ENCODE results near the gene MAB21L4.

MAB21L4 gene

DNA sequence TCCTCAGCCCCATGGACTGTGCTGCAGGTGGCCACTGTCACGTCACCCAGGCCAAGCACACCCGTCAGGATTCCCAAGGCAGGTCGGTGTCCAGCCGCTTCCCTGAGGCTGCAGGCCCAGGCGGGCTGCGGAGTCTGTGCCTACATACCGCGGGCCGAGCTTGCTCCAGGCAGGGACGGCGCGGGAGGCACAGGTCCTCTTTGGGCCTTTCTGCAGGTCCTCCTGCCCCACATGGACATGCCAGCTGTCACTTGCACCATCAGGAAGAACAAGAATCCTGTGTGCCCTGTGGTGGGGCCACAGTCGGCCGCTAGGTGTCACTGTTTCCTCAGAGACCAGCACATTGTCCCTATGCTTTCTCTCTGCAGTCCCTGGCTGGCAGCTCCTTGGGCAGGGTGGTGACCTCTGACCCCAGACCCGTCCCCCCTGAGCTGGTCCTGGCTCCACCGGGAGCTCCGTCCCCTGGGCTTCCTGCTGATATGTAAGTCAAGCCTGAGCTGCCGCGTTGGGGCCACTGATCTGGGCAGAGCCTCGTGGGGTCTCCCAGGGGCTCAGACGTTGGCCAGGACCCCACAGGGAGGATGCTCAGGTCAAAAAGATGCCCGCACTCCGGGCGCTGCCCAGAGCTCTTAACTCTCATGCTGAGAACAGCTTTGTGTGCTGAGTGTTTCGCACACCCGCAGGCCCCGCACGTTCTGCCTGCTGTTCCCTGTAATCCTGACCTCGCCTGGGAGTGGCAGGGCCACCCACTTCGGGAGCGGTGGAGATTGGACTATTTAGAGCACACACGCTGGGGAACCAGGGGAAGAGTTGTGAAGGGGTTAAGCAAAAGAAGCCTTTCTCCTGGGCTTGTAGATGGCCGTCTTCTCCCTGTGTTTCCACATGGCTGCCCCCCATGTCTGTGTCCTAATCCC, 44.6 kb downstream of the MAB21L4 start:
- DNase-seq (ENCODE audit: low spot score): peak; percentile 60
- Histone ChIP-seq H3K27ac (ENCODE audit: poor library complexity, severe bottlenecking) (no peak overlapping the region), H3K9me3 (ENCODE audit: severe bottlenecking) (no peaks in the 10 kb centered on the region), H3K4me1 (ENCODE audit: insufficient read depth, poor library complexity, severe bottlenecking) (no peaks in the 10 kb centered on the region), H3K27me3 (ENCODE audit: insufficient read depth, poor library complexity, severe bottlenecking) (no peaks in the 10 kb centered on the region), H3K36me3 (ENCODE audit: low read depth) (no peaks in the 10 kb centered on the region), H3K4me3 (ENCODE audit: severe bottlenecking) (no peak overlapping the region)
- ATAC-seq (ENCODE audit: low read depth): peak; percentile 91
- TF ChIP-seq, protein P1, sequence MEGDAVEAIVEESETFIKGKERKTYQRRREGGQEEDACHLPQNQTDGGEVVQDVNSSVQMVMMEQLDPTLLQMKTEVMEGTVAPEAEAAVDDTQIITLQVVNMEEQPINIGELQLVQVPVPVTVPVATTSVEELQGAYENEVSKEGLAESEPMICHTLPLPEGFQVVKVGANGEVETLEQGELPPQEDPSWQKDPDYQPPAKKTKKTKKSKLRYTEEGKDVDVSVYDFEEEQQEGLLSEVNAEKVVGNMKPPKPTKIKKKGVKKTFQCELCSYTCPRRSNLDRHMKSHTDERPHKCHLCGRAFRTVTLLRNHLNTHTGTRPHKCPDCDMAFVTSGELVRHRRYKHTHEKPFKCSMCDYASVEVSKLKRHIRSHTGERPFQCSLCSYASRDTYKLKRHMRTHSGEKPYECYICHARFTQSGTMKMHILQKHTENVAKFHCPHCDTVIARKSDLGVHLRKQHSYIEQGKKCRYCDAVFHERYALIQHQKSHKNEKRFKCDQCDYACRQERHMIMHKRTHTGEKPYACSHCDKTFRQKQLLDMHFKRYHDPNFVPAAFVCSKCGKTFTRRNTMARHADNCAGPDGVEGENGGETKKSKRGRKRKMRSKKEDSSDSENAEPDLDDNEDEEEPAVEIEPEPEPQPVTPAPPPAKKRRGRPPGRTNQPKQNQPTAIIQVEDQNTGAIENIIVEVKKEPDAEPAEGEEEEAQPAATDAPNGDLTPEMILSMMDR (IDR thresholded peaks at IDR 0.05; ENCODE audit: poor library complexity, severe bottlenecking): peak; percentile 87

DNA sequence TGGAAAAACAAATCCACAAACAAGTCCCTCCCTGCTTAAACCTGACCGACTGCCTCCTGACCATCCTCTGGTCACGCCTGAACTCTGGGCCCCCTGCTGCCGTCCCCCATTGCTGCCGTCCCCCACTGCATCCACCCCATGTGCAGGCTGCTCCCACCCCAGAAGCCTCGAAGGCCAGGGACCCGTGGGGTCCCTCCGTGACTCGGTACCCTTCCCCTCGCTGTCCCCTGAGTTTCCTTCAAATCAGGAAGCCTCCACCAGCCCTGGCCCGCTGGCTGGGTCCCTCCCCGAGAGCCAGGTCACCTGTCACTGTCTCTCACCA, 45.2 kb downstream of the MAB21L4 start:
- H3K36me3 ChIP-seq (ENCODE audit: low read depth): no peaks in the 10 kb centered on the region
- TF ChIP-seq, protein P1 (IDR thresholded peaks at IDR 0.05; ENCODE audit: poor library complexity, severe bottlenecking): no peak
- no peaks in the 10 kb centered on the region for H3K4me1 ChIP-seq (ENCODE audit: insufficient read depth, poor library complexity, severe bottlenecking)
- no peaks in the 10 kb centered on the region for H3K9me3 ChIP-seq (ENCODE audit: severe bottlenecking)
- no peaks in the 10 kb centered on the region for H3K27me3 ChIP-seq (ENCODE audit: insufficient read depth, poor library complexity, severe bottlenecking)
- DNase-seq (ENCODE audit: low spot score): no peak
- no peak for ATAC-seq (ENCODE audit: low read depth)
- no peak overlapping the region for H3K27ac ChIP-seq (ENCODE audit: poor library complexity, severe bottlenecking)
- H3K4me3 ChIP-seq (ENCODE audit: severe bottlenecking): no peak overlapping the region

DNA sequence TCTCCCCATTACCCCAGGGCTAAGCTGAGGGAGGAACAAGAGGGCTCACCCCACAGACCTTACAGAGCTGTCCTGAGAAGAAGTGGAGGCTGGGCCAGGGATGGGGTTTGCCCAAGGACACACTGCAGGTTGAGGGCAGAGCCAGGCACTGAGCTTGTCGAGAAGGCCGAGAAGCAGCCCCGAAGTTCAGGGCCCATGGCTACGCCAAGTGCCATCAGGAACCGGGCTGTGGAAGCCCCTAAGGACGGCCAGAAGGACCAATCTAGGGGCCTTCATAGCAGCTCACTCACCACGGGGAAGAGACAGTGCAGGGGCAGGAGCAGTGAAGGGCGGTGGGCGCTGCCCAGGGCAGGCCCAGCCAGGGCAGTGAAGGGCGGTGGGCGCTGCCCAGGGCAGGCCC, 45.9 kb downstream of the MAB21L4 start:
- Histone ChIP-seq H3K9me3 (ENCODE audit: severe bottlenecking) (no peaks in the 10 kb centered on the region), H3K27me3 (ENCODE audit: insufficient read depth, poor library complexity, severe bottlenecking) (no peaks in the 10 kb centered on the region), H3K36me3 (ENCODE audit: low read depth) (no peaks in the 10 kb centered on the region), H3K4me1 (ENCODE audit: insufficient read depth, poor library complexity, severe bottlenecking) (no peaks in the 10 kb centered on the region), H3K27ac (ENCODE audit: poor library complexity, severe bottlenecking) (no peak overlapping the region), H3K4me3 (ENCODE audit: severe bottlenecking) (no peak overlapping the region)
- DNase-seq (ENCODE audit: low spot score) (no peak), ATAC-seq (ENCODE audit: low read depth) (no peak)
- TF ChIP-seq, protein P1 (IDR thresholded peaks at IDR 0.05; ENCODE audit: poor library complexity, severe bottlenecking): no peak

DNA sequence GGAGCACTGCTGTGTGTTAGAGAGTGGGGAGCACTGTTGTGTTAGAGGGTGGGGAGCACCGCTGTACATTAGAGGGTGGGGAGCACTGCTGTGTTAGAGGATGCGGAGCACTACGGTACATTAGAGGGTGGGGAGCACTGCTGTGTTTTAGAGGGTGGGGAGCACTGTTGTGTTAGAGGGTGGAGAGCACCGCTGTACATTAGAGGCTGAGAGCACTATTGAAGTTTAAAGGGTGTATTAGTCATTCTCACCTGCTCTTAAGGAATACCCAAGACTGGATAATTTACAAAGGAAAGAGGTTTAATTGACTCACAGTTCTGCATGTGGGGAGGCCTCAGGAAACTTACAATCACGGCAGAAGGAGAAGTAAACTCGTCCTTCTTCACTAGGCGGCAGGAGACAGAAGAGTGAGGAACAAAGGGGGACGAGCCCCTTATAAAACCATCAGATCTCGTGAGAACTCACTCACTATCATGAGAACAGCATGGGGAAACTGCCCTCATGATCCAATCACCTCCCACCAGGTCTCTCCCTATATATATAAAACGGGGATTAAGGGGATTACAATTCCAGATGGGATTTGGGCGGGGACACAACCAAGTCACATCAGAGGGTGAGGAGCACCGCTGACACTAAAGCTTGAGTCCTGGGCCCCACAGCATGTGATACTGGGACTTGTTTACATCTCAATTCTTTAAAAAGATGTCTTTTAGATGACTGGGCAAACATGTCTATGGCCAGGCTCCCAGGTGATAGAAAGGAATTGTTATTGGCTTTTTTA, 46.9 kb downstream of the MAB21L4 start:
- Histone ChIP-seq H3K9me3 (ENCODE audit: severe bottlenecking) (no peaks in the 10 kb centered on the region), H3K4me3 (ENCODE audit: severe bottlenecking) (no peak overlapping the region), H3K36me3 (ENCODE audit: low read depth) (no peaks in the 10 kb centered on the region), H3K27me3 (ENCODE audit: insufficient read depth, poor library complexity, severe bottlenecking) (no peaks in the 10 kb centered on the region), H3K27ac (ENCODE audit: poor library complexity, severe bottlenecking) (no peak overlapping the region), H3K4me1 (ENCODE audit: insufficient read depth, poor library complexity, severe bottlenecking) (no peaks in the 10 kb centered on the region)
- ATAC-seq (ENCODE audit: low read depth): no peak
- no peak for DNase-seq (ENCODE audit: low spot score)
- TF ChIP-seq, protein P1 (IDR thresholded peaks at IDR 0.05; ENCODE audit: poor library complexity, severe bottlenecking): no peak

Data from RWPE2 (cell line).